KMS-11 (cell line): Measurements from ENCODE around the gene MGAT3.
A peak's percentile ranks its signal among the peaks of the same experiment; 100 is the strongest.

ENCODE experiments used
- H2AFZ ChIP-seq: fragments of 200-600 bp; sonication (generic); 2 replicates; pipeline ENCODE4 v1.6.1; 2016; ENCODE audit warnings: antibody characterized with exemption, mixed run types, low read depth
- H3K27ac ChIP-seq: fragments of 200-600 bp; sonication (generic); 2 replicates; pipeline ENCODE4 v1.6.1; 2016; ENCODE audit warnings: mild to moderate bottlenecking, mixed run types
- H3K27me3 ChIP-seq: fragments of 200-600 bp; sonication (generic); 2 replicates; pipeline ENCODE4 v1.6.1; 2017; ENCODE audit warnings: mild to moderate bottlenecking, low read depth, mixed run types, moderate library complexity; ENCODE audit not compliant: insufficient read depth
- H3K36me3 ChIP-seq: fragments of 200-600 bp; sonication (generic); 2 replicates; pipeline ENCODE4 v1.6.1; 2017; ENCODE audit warnings: mild to moderate bottlenecking, mixed run types; ENCODE audit not compliant: insufficient read depth
- H3K4me1 ChIP-seq: fragments of 200-600 bp; sonication (generic); 2 replicates; pipeline ENCODE4 v1.6.1; 2016; ENCODE audit warnings: mild to moderate bottlenecking, low read depth, mixed run types; ENCODE audit not compliant: poor library complexity, severe bottlenecking
- H3K4me2 ChIP-seq: fragments of 200-600 bp; sonication (generic); 2 replicates; pipeline ENCODE4 v1.7.0; 2016; ENCODE audit warnings: mild to moderate bottlenecking, mixed run types
- H3K4me3 ChIP-seq: fragments of 200-600 bp; sonication (generic); IDR thresholded peaks from 2 replicates; pipeline ENCODE4 v1.6.1; 2017; ENCODE audit warnings: low read depth, low read length, mixed read lengths; ENCODE audit not compliant: insufficient read depth
- H3K79me2 ChIP-seq: fragments of 200-600 bp; sonication (generic); 2 replicates; pipeline ENCODE4 v1.6.1; 2016; ENCODE audit warnings: low read depth, mixed run types; ENCODE audit not compliant: insufficient read depth
- H3K9ac ChIP-seq: fragments of 200-600 bp; sonication (generic); 2 replicates; pipeline ENCODE4 v1.6.1; 2016; ENCODE audit warnings: mild to moderate bottlenecking, mixed run types
- H4K20me1 ChIP-seq: fragments of 200-600 bp; sonication (generic); 2 replicates; pipeline ENCODE4 v1.6.1; 2016; ENCODE audit warnings: mild to moderate bottlenecking, mixed run types; ENCODE audit not compliant: insufficient read depth
- TF ChIP-seq, protein P1 (sequence below): fragments of 200-600 bp; sonication (generic); conservative IDR thresholded peaks from 2 replicates; pipeline ENCODE4 v1.6.1; 2017; ENCODE audit warnings: low read depth, mild to moderate bottlenecking, antibody characterized with exemption, low read length, moderate library complexity, mixed read lengths

MGAT3 gene

DNA sequence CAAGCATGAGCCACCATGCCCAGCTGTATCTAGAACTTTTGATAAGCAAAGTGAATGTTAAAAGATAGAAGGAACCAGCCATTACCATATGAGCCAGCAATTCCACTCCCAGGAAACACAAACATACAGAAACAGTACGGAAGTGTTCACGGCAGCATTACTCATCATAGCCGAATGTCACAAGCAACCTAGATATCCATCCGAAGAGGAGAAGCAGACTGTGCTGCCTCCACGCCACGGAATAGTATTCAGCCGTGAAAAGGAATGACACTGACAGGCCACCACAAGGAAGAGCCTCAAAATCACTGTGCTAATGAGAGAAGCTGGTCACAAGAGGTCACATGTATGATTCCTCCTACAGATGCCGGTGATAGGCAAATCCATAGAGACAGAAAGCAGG, 17.6 kb upstream of the MGAT3 start:
- peak overlapping the region; percentile 58; the same call in 1 of the 2 replicates for H3K4me2 ChIP-seq
- no peaks in the 10 kb centered on the region for H3K36me3 ChIP-seq
- no peaks in the 10 kb centered on the region for H3K79me2 ChIP-seq
- TF ChIP-seq, protein P1, sequence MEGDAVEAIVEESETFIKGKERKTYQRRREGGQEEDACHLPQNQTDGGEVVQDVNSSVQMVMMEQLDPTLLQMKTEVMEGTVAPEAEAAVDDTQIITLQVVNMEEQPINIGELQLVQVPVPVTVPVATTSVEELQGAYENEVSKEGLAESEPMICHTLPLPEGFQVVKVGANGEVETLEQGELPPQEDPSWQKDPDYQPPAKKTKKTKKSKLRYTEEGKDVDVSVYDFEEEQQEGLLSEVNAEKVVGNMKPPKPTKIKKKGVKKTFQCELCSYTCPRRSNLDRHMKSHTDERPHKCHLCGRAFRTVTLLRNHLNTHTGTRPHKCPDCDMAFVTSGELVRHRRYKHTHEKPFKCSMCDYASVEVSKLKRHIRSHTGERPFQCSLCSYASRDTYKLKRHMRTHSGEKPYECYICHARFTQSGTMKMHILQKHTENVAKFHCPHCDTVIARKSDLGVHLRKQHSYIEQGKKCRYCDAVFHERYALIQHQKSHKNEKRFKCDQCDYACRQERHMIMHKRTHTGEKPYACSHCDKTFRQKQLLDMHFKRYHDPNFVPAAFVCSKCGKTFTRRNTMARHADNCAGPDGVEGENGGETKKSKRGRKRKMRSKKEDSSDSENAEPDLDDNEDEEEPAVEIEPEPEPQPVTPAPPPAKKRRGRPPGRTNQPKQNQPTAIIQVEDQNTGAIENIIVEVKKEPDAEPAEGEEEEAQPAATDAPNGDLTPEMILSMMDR = no peak
- H3K9ac ChIP-seq = no peak overlapping the region; the same call in 1 of the 2 replicates
- H4K20me1 ChIP-seq = no peaks in the 10 kb centered on the region
- H3K4me1 ChIP-seq = peaks cover 94% of the 10 kb centered on the region
- no peak overlapping the region for H2AFZ ChIP-seq
- peak overlapping the region; percentile 89; the same call in 1 of the 2 replicates for H3K27ac ChIP-seq
- H3K27me3 ChIP-seq = no peaks in the 10 kb centered on the region
- H3K4me3 ChIP-seq = no peak overlapping the region

DNA sequence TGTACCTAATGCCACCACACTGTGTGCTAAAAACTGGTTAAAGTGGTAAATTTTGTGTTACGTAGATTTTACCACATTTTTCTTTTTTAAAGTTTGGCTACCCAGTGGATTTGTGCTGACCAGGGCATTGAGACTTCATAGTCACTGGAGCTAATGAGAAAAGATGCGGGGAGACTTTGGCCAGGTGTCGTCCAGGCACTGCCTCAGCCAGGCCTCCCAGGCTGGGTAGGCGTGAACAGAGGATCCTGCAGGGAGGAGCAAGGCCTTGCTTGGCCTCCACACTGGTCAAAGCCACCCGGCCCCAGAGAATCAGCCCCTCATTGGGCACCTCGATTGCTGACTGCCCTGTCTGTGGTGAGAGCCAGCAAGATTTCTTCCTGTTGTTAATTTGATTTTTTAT, 13.4 kb upstream of the MGAT3 start:
- H3K4me2 ChIP-seq = peak overlapping the region; percentile 48; the same call in 1 of the 2 replicates
- TF ChIP-seq, protein P1 = no peak
- H3K27ac ChIP-seq = peak overlapping the region; percentile 98; the same call in 1 of the 2 replicates
- H3K4me1 ChIP-seq = peaks cover 97% of the 10 kb centered on the region
- no peaks in the 10 kb centered on the region for H4K20me1 ChIP-seq
- no peak overlapping the region for H2AFZ ChIP-seq
- peaks cover 10% of the 10 kb centered on the region; the same call in 1 of the 2 replicates for H3K79me2 ChIP-seq
- H3K36me3 ChIP-seq = no peaks in the 10 kb centered on the region
- no peak overlapping the region for H3K9ac ChIP-seq
- H3K27me3 ChIP-seq = no peaks in the 10 kb centered on the region
- no peak overlapping the region for H3K4me3 ChIP-seq

DNA sequence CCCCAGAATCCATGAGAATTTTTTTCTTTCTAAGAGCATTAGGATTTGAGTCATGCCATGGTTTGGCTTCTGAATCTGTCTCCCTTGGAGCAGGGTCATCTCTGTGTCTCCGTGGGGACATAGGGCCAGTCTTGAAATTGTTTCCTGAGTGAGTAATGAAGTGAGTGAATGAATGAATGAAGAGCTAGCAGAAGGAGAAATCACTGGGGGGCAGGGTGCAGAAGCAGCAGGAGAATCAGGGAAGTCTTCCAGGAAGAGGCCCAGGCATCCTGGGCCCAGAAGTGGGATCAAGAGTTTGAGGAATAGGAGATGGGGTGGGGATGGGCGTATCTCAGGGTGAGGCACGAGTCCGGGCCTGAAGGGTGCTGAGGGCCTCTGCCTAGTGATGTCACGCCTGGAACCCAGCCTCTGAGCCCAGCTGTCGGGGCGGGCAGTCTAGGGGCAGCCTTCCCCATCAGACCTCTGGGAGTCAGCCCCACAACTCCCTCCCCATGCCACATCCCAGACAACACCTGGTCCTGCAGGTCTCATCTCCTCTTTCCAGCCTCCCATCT, 12.5 kb upstream of the MGAT3 start:
- Histone ChIP-seq H3K36me3 (no peaks in the 10 kb centered on the region), H3K9ac (no peak overlapping the region)

DNA sequence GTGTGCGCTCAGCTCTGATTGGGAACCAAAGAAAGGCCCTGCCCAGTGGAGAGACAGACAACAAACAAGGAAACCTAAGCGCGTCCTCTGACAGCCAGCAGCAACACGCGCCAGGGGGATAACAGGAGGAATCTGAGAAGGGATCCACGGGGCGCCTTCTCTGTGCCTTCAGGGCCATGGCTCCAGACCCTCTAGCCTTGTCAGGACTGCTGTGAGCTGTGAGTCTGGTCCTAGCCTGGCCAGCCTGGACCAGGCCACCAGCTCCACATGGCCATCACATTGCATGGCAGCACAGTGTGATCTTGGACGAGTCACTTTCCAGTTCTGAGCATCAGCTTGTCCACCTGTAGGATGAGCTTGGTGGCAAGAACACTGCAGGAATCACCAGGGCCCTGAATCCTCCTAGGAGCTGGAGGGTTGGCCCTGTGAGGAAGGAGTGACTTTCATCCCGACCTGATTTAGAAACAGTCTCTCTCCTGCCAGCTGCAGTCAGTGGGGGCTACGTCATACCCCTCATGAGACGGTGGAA, 11.8 kb upstream of the MGAT3 start:
- H3K9ac ChIP-seq = peak overlapping the region; percentile 82; the same call in 1 of the 2 replicates
- no peaks in the 10 kb centered on the region for H3K36me3 ChIP-seq
- no peak overlapping the region for H2AFZ ChIP-seq
- peak overlapping the region; percentile 96; the same call in 1 of the 2 replicates for H3K4me2 ChIP-seq
- H3K4me3 ChIP-seq = no peak overlapping the region
- H3K79me2 ChIP-seq = peaks cover 26% of the 10 kb centered on the region
- H3K27ac ChIP-seq = peak overlapping the region; percentile 98
- no peaks in the 10 kb centered on the region for H4K20me1 ChIP-seq
- TF ChIP-seq, protein P1 = no peak
- H3K4me1 ChIP-seq = peaks cover 97% of the 10 kb centered on the region
- no peaks in the 10 kb centered on the region for H3K27me3 ChIP-seq

More for the DNA sequence above, 12.5 kb upstream of the MGAT3 start:
- Histone ChIP-seq H3K27ac (peak overlapping the region; percentile 98), H2AFZ (no peak overlapping the region), H4K20me1 (no peaks in the 10 kb centered on the region), H3K4me2 (peak overlapping the region; percentile 96; the same call in 1 of the 2 replicates), H3K4me3 (no peak overlapping the region), H3K27me3 (no peaks in the 10 kb centered on the region), H3K4me1 (peaks cover 97% of the 10 kb centered on the region), H3K79me2 (peaks cover 20% of the 10 kb centered on the region)
- TF ChIP-seq, protein P1 = no peak
